GM19238 (cell line): ENCODE results near the gene IFTAP.

Experiments used
- DNase-seq: peaks from one replicate; pipeline ENCODE4 v3.0.0; 2011; ENCODE audit warnings: low spot score; ENCODE audit not compliant: insufficient read length

IFTAP gene

DNA sequence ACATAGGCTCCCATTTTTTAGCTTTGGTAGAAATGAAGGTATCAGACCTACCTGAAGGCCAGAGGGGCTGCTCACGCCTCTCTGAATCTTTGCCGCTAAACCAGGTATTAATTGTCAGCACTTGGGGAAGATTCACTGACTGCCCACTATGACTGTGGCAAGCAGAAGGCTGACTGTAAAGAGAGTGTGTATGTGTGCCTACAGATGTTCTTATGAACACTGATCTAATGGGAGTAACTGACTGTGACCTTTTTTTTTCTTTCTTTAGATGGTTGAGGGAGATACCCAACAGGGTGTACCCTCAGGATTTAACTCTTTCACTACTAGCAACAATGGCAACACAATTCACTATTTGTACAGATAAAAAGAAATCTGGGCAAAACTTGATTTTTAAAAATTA, 3.7 kb downstream of the IFTAP start, which contains the start of gene RAG2:
Gene RAG2, minus strand, starts transcription at position 186 of the 400 bp plus-strand sequence. CDS start 4,068 bp downstream, outside the sequence.
- DNase-seq = no peak

DNA sequence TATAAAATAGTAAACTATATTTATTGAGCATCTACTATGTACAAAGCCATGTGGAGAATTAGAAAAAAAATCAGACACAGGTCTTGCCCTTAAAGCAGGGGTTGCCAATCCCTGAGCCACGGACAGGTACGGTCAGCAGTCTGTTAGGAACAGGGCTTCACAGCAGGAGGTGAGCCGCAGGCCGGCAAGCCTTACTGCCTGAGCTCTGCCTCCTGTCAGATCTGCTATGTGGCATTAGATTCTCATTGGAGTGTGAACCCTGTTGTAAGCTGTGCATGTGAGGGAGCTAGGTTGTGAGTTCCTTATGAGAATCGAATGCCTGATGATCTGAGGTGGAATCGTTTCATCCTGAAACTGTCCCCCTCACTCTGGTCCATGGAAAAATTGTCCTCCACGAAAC, 5.9 kb downstream of the IFTAP start:
- no peak for DNase-seq

DNA sequence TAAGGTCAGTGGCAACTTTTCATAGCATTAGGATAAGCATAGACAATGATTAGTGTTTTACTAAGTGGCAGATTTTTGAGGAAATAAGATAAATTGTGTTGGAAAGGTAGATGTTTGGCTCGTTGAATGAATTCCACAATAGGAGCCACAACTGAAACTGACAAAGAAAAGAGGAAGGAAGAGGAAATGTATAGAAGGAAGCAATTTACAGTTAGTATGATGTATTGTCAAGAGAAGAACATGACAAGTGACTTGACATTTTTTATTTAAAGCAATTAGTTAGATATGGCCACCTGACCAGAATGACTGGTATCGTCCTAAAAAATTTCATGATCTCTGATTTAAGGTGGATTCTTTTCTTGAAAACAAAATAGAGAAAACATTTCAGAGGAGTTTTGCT, 6.9 kb downstream of the IFTAP start:
- DNase-seq = no peak

DNA sequence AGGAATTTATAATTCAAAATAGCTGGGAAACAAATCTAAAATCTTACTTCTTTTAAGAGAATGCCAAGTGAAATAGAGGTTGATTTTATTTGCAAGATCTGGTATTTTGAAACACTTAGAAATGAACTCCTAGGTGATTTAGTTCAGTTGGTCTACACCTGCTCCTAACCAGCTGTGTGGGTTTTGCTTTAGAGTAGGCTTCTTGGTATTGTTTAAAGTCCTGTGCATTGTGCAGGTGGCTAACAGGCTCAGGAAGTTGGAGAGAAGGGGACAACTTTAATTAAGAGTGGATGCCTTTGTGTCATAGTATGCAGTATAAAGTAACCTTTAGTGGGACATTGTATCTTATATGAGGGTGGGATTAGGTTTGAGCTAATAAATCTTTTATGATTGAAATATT, 7.8 kb downstream of the IFTAP start:
- no peak for DNase-seq

DNA sequence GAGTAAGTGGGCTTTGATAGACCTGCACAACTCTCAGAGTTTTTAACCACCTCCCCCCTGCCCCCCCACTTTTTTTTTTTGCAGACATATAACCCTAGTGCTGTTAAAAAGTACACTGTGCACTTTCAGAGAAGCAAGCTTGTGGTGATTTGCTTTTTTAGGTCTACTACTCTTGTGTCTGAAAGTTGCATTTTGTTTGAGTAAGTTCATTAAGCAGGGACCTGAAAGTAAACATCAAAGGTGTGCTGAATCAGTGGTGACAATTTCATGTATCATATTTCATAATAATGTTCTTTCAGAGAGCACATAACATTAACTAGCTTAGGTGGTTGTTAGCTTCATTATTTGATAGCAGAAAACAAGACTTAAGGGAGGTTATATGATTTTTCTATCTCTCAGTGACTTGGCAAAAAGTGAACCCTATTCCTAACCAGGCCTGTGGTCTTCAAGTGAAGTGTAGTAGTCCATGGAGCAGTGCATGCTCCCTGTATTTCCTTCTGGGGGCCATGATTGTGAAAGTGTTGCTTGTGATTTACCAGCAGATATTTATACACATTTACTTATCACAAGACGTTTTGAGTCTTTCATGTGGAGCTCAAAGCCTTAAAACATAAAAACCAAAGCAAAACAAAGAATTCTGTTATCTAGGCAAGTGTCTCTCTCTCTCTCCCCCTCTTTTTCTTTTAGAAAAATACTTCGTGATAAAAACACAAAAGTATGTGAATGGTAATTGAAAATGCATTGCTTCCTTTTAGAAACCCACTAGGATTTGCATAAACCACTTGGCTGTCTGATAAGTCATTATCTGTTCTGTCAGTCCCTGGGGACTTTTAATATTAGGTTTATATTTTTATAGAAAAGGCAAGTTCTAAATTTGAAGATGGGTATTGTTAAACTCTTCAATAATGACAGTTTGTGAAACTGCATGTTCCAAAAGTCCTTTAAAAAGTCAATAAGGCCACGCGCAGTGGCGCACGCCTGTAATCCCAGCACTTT, 11.2 kb downstream of the IFTAP start:
- DNase-seq = no peak

DNA sequence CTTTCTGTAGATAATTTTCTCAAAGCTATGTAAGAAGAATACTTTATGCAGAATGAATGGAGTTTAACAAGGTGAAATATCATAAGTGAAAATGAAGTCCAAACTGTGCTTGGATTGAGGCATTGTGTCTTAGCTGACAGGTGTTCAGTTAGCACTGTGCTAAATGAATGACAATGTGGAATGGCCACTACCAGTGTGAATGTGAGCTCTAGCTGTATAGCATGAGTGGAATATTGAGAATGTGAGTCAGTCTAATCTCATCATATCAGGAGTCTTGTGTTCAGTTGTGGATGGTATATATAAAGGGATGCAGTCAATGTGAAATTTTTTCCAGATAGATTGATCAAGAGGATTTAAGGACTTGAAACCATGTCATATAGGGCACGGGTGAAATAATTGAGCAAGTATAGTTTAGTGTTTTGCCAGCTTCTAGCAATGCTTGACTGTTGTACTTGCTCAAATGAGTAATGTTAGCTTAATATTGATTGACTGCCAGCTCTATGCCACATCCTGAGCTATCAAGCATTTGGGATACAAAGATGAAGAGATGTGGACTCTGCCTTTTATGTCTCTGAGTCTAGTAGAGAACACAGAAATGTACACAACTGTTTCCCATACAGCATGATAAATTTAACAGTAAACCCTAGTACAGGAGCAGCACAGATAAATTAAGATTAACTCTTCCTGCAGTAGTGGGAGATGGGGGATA, 14.3 kb downstream of the IFTAP start:
- no peak for DNase-seq

DNA sequence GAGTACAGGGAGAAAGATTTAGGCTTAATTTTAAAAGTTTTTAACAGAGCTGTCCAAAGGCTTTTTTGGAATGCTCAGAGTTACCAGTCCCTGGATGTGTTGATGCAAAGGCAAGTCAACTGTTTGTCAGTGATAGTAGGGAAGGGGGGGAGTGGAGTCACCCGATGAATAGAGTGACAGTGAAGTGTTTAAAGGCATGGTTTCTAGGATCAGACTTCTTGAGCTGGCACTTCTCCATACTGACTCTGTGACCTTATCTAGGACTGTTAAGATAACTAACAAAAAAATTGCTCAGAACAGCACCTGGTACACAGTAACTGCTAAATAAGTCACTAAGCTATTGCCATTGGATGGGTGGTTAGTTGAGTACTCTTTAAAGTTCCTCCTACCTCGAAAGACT, 15.1 kb downstream of the IFTAP start:
- DNase-seq = no peak

DNA sequence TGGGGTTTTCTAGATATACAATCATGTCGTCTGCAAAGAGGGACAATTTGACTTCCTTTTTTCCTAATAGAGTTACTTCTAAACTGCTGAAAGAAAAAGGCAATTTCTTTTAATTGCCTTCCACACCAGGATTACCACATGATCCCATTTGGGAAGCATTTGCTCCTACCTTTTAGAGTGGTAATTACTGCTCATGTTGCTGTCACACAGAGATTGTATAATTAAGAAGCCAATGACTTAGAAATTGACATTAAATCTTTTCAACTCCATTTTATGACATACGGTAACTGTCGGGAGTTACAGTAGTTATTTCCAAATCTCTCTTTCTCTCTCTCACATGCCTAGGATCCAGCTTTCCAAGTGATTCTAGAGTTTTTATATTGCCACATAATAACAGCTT, 21.5 kb downstream of the IFTAP start:
- DNase-seq = no peak

DNA sequence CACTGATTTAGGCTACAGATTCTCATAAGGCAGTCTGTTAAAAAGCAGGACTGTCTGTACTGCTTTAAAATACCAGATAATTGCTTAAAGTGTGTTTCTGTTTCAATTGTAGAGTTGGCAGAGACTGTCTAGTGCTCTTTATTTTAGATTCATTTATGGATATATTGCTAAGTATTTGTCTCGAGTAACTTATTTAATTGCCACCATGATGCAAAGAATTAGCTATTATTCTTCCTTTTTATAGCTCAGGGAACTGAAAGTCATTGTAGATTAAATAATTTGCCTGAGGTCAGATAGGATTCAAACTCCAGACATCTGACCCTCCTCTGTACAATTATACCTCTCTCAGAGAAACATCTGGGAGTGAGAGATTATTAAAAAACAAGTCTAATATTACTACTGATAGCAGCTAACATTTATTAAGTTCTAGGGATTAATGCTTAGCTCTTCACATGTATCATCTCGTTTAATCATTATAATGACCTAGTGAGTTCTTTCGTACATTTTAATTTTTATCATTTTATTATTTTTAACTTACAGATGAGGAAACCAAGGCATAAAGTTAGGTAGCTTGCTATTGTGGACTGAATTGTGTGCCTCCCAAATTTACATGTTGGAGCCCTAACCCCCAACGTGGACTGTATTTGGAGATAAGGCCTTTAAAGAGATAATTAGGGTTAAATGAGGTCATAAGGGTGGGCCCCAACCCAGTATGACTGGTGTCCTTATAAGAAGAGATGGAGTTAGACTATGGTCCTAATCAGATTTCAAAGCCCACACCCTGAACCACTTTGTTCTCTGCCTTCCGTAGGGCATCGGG, 23.5 kb downstream of the IFTAP start:
- DNase-seq = no peak

DNA sequence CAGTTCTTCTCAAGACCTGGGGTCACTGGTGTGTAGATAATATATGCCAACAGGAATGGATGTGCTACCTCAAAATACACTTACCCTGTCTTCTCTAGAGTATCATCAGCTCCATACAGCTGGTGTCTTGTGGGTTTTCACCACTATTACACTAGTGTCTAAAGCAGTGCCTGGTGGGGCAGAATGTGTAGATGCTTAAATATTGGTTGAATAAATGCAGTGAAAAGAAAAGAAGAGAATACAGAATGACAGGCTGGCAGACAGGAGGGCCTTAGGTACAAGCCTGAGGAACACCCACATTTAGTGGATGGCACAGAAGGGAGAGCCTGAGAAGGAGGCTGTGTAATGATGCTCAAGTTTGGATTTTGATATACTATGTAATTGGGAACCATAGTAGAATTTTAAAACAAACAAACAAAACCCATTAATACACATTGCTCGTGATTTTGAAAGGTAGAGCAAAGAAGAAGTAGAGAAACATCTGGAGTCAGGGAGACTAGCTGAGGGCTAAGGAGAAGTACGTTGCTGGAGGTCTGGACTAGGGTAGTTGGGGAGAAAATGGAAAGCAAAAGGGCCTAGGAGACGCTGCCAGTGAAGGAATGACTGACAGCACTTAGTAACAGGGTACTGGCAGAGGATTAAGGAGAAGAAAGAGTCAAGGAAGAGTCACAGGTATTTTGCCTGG, 24.2 kb downstream of the IFTAP start:
- no peak for DNase-seq

DNA sequence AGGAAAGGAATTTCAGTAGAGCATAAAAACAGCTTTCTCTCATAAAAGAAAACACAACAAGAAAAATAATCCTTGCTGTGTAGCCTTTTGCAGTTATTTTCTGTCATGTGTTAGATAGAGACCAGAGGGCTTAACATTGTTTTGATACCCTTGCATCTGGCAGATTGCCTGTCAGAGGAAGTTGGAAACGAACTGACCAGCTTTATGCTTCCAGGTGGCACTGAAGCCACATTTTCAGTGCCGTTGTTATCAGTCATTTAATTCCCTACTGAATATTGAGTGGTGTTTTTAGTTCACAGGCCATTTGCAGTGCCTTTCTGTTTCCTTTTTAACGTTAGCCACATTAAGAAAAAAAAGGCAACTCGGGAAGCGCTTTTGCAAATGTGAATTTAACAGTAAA, 25.2 kb downstream of the IFTAP start:
- no peak for DNase-seq

DNA sequence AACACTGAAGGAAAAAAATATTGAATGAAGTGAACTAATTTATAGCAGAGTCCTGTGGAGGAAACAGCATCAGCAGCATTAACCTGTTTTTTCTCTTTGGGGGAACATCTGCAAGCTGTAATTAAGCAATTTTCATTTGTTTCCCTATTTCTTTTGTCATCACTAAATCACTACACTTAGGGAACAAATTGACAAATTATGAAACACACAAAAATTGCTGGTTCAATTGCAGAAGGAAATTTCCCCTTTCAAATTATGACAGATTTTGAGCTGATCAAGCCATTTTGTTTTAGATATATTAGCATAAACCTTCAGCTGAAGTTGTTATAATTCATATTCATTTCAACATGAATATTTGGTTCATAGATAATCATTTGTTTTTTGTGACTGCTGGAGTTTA, 25.9 kb downstream of the IFTAP start:
- no peak for DNase-seq

DNA sequence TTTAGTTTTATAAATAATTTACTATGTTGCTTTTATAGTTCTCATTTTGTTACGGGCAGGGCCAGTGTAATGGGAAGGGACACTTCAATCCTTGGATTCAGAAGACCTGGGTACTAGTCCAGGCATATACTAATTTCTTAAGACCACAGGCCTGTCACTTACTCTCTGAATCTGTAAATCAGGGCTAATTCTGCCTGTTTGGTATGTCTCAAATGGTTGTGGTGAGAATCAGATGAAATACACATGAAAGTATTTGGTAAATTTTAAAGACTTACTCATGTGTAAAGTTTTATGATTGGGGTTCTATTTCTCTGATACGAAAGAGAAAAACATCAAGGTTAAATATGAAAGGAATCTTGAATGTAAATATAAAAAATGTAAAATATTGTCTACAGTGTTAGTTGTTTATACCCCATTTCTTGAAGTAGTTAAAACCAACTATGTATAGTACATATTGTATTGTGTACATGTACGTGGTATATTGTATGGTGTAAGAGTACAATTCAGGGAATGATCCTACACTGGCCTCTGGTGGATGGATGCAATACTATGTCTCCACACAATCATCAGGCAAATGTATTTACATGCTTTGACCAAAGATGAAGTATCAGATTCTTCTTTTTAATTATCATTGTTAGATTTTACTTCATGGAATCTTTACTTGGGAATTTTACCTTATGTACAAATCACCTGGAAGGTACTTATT, 28.3 kb downstream of the IFTAP start:
- DNase-seq = no peak

DNA sequence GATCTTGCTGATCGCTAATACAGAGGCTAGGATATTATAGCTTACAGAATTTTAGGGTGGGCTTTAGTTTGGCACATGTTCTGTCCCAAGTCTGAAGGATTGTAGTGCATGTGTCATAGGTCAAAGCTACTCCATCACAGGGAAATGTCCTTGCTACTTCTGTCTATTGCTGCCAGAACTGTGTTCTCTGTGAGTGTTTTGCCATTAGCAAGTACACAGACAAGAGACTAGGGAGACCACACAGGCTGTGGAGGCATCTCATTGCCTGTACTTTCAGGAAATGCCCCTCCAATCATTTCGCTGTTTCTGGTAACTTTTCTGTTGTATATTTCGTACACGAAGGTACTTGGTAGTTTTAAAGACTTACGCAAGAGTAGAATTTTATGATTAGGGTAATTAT, 29.2 kb downstream of the IFTAP start:
- no peak for DNase-seq

DNA sequence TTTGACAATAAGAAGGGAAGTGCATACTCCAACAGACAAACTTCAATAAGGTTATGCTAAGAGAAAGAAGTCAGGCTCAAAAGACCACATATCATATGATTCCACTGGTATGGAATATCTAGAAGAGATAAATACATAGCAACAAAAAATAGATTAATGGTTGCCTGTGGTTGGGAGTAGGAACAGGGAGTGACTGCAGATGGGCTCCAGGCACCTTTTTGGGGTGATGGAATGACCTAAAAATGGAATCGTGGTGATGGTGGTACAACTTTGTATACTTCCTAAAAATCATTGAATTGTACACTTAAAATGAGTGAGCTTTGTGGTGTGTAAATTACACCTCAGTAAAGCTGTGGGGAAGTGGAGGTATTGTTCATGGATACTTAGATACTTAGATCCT, 32.7 kb downstream of the IFTAP start:
- no peak for DNase-seq

DNA sequence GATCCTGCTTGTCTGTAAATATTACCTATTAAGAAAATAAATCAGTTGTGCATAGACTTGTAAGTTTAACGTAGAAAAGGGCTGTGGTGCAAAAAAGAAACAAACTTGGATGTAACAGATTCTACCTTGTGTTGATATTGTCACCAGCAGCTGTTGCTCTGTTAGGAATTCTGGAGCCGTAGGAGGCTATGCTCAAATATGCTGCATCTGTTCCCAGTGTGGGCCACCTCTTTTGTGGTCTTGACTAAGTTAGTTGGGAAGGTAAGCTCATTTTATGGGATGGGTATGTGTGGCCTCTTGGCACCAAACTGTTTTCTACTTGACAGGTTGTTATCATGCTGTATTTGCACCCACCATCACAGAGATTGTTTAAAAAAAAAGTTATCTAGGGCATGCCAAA, 33.2 kb downstream of the IFTAP start:
- DNase-seq = no peak

DNA sequence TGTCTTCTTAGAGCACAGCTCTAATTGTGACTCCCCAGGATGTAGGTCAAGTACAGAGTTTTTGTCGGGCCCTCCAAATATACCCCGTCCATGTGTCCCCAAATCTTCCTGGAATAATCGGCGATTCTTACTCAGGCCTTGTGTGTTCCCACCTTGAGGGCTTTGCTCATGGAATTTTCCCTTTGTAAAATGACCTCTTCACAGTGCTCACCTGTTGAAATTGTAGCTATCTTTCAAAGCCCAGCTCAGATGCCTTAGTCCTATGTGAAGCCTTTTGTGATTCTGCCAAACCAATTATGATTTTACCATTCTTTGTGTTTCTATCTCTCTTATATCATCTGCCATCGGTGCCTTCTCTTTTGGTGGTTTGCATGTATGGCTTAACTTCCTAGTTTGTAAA, 33.8 kb downstream of the IFTAP start:
- no peak for DNase-seq

DNA sequence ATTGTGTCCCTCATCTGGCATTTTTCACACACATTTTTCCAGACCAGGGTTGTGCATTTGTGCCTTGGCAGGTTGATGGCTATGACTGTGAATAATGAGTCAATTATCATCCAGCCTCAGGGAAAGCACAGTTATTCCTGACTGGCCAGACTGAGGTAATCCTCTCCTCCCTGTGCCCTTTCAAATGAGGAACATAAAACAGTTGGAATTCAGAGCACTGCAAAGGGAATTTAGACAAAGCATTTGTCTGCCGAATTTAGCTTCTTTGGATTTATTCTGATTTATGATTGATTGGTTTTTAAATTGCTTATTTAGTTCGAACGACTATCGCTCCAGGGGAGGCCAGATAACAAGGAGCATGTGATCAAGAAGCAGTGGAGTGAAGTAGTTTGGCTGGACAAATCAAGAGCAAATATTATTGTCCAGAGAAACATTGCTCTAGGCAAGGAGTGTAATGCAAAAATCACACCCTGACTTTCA, 34.5 kb downstream of the IFTAP start:
- no peak for DNase-seq

DNA sequence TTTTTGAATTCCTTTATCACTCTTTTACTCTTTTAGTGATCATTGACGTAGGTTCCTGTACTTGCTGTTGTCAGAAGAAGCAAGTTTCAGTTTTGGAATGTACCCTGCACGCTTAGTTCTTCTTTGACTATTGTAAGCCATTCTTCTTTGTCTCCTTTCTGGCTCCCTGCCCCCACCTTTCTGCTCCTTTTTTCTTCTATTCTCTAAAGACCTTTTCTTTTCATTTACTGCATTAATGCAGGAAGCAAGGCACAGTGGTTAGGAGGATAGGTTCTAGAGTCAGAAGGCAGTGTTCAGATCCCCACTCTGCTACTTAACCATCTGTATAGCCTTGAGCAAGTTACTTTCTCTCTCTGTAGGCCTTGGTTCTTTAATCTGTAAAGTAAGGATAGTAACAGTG, 37.5 kb downstream of the IFTAP start:
- DNase-seq = no peak
